Kidney (tissue), 14 donors: ENCODE measurements around the gene TSPAN13. TPM values are rescaled to one million over a fixed set of nuclear protein-coding genes. Genes with fewer than 3 reads are reported as not detected.

Source experiments
- DNase-seq, 5 donors: peaks; one replicate each; pipeline ENCODE4 v3.0.0-alpha.2; 2013 to 2020
- FAIRE-seq: peaks from 2 replicates; lab custom pipeline; 2012; peaks lifted over from hg19 to GRCh38; lab: Jason Lieb, UNC
- H3K27ac ChIP-seq, 2 donors: one replicate each; pipeline ENCODE4 v1.7.0; 2013; ENCODE audit warnings: low read depth in 2 of 2, low read length in 2 of 2, inconsistent platforms in 1 of 2
- H3K27me3 ChIP-seq: one replicate; pipeline ENCODE4 v1.7.1; 2013; ENCODE audit warnings: low read length, inconsistent platforms; ENCODE audit not compliant: control insufficient read depth, insufficient read depth
- H3K36me3 ChIP-seq, 3 donors: one replicate each; pipeline versions ENCODE4 v1.7.0 to v1.7.1; 2013; ENCODE audit warnings: low read length in 3 of 3, control low read depth in 1 of 3, inconsistent platforms in 1 of 3; ENCODE audit not compliant: insufficient read depth in 3 of 3, control insufficient read depth in 2 of 3
- H3K4me1 ChIP-seq, 3 donors: one replicate each; pipeline versions ENCODE4 v1.7.0 to v1.7.1; 2013; ENCODE audit warnings: low read length in 3 of 3, inconsistent platforms in 1 of 3, low read depth in 1 of 3; ENCODE audit not compliant: control insufficient read depth in 2 of 3, insufficient read depth in 2 of 3
- H3K4me3 ChIP-seq, 3 donors: one replicate each; pipeline versions ENCODE4 v1.7.0 to v1.8.1; 2013; ENCODE audit warnings: low read length in 3 of 3, control low read depth in 1 of 3, inconsistent platforms in 1 of 3
- H3K9ac ChIP-seq, 3 donors: one replicate each; pipeline versions ENCODE4 v1.7.0 to v1.7.1; 2013; ENCODE audit warnings: low read length in 3 of 3, control low read depth in 1 of 3, inconsistent platforms in 1 of 3
- H3K9me3 ChIP-seq, 3 donors: one replicate each; pipeline versions ENCODE4 v1.7.0 to v1.7.1; 2013; ENCODE audit warnings: low read length in 3 of 3, control low read depth in 1 of 3, inconsistent platforms in 1 of 3; ENCODE audit not compliant: control insufficient read depth in 2 of 3, insufficient read depth in 1 of 3
- intact Hi-C: fragments of 100-400 bp; cut with DNase I; formaldehyde crosslinking; loops from one replicate; pipeline ENCODE4 v1.11.1; 2022
- polyA plus RNA-seq: library from polyadenylated mRNA; stranded (reverse); fragments of 350-450 nt; fragmentation: Illumina TruSeq; extraction: RNeasy Lipid Tissue Mini Kit (QIAGEN cat#74804); gene quantifications from one replicate; pipeline ENCODE4 v1.2.3, GENCODE V29; 2014; ENCODE audit warnings: low read depth, low replicate concordance; ENCODE audit not compliant: insufficient read depth
- total RNA-seq: library from RNA; stranded (reverse); fragmentation: NEBNext Ultra II Directional; extraction: Animal tissue kit (Norgen Biotek cat#: 25700); gene quantifications from one replicate; pipeline ENCODE4 v1.2.1, GENCODE V29; 2021
- TF ChIP-seq, protein P1 (sequence below): IDR thresholded peaks from 3 replicates; pipeline ENCODE4 v1.5.1; 2012; ENCODE audit warnings: mild to moderate bottlenecking, moderate library complexity, borderline replicate concordance; ENCODE audit not compliant: insufficient read depth; ENCODE audit errors: extremely low read depth
- donor health status: control.
- donor health status: control.
- donor health status: control.
- donor health status: control.
- donor health status: control.
- donor health status: DM: yes; HTN: yes; CAD: no.
- donor health status: Normal renal cell carcinoma (clear cell type).

TSPAN13 gene
- total and polyA plus RNA-seq, 2 donors from 2014 or later = 10.2 to 23.8 TPM

DNA sequence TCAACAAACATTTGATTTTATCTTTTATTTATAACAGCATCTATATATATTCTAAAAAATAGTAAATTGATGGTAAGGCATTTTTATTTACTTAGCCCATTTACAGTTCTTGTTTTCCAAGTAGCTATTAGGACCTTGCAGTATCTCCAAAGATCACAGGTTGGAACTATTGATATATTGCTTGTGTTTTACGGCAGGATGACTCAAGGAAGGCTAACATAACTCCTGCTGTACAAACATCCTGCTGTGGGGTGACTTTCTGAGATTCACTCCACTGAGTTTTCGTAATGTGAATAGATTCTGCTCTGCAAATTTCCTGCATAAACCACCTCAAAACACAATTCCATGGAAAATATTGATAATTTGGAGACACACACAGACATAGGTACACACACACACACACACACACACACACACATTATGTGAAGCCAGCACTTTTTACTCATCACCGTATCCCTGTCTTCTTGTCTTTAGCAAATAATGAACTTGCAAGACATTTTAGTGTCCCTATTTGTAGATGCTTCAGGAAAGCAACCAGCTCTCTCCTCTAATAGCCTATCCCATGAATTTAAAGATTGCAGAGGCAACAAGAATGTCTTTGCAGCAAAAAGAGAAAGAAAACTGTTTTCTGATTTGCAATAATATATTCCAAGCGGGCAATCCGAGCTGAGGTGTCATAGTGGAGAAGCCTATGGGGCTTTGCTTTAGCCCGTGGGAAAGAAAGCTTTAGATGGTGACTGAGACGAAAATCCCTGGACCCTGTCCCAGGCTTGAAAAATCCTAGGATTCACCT is 50.5 kb downstream of the TSPAN13 start:
- Histone ChIP-seq H3K36me3 (no peaks in the 10 kb centered on the region), H3K4me3 (peak overlapping the region in 1 of 3 donors; percentile 28), H3K27me3 (no peaks in the 10 kb centered on the region), H3K4me1 (no peaks in the 10 kb centered on the region), H3K9me3 (no peaks in the 10 kb centered on the region), H3K9ac (no peak overlapping the region), H3K27ac (no peak overlapping the region)
- TF ChIP-seq, protein P1, sequence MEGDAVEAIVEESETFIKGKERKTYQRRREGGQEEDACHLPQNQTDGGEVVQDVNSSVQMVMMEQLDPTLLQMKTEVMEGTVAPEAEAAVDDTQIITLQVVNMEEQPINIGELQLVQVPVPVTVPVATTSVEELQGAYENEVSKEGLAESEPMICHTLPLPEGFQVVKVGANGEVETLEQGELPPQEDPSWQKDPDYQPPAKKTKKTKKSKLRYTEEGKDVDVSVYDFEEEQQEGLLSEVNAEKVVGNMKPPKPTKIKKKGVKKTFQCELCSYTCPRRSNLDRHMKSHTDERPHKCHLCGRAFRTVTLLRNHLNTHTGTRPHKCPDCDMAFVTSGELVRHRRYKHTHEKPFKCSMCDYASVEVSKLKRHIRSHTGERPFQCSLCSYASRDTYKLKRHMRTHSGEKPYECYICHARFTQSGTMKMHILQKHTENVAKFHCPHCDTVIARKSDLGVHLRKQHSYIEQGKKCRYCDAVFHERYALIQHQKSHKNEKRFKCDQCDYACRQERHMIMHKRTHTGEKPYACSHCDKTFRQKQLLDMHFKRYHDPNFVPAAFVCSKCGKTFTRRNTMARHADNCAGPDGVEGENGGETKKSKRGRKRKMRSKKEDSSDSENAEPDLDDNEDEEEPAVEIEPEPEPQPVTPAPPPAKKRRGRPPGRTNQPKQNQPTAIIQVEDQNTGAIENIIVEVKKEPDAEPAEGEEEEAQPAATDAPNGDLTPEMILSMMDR = no peak
- no peak for FAIRE-seq
- intact Hi-C loops = no loop called here
- DNase-seq = no peak

DNA sequence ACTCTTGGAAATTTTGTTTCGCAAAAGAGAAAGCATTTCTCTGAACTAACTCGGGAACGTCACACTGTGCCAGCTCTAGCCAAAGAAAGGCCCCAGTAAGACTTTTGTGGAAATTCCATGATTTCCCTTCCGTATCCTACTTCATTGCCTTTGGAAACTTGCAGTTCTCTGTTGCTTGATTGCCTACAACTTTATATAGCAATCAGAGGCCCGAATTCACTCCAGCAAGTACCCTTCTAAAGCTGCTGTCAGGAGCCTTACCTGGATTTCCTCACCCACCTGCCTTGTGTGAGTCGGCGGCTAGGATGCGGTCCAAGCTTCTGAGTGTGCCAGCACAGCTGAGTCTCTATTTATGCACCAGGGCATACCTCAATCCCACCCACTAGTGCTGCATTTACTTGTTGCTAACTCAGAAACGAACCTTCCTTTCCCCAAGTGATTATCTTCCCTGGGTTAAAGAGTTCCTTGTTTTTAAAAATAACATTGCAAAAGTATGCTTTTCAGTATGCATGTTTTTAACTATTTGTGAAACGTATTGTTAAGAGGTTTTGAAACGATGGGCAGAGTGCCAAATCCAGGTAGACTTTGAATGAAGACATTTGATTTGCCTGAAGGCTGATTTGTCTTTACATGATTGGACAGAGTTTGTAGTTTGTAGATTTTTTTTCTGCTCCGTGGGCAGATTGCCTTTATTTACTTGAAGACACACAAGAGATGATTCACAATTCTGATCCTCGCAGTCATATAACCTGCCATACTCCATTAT is 51.3 kb downstream of the TSPAN13 start, which contains the start of gene AGR2:
TSS of gene AGR2 (minus strand) at position 326 of the 766 bp plus-strand sequence. CDS start 3,203 bp downstream, outside the sequence.
- intact Hi-C loops = no loop called here
- H3K9me3 ChIP-seq = no peaks in the 10 kb centered on the region
- no peaks in the 10 kb centered on the region for H3K27me3 ChIP-seq
- H3K4me3 ChIP-seq = peak within 1 kb of the TSS in 1 of 3 donors; percentile 28
- DNase-seq = peak in 4 of 5 donors; percentile 12 to 75 (median 34)
- H3K4me1 ChIP-seq = no peaks in the 10 kb centered on the region
- no peak for FAIRE-seq
- no peak within 1 kb of the TSS for H3K9ac ChIP-seq
- no peaks in the 10 kb centered on the region for H3K36me3 ChIP-seq
- H3K27ac ChIP-seq = no peak within 1 kb of the TSS
- TF ChIP-seq, protein P1 = no peak

DNA sequence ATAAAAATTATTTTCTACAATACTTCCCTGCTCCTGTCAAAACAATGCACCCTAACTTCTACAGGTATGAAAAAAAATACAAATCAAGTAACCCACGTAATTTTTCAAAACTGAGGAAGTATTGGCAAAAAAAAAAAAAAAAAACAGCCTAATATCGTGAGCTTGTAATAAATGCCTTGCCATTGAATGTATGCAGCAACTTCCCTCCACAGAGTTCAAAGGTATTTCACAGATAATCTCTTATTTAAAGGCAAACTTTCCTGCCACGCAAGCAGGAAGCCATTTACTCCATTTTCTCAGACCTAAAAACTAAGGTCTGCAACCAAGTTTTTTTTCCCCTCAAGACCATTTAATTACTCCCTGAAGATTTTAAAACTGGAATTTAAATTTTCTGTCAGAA is 51.9 kb downstream of the TSPAN13 start:
- H3K9ac ChIP-seq = no peak overlapping the region
- no peaks in the 10 kb centered on the region for H3K27me3 ChIP-seq
- no peaks in the 10 kb centered on the region for H3K9me3 ChIP-seq
- DNase-seq = no peak
- no peak for FAIRE-seq
- TF ChIP-seq, protein P1 = no peak
- no peak overlapping the region for H3K4me3 ChIP-seq
- H3K27ac ChIP-seq = no peak overlapping the region
- intact Hi-C loops = no loop called here
- H3K4me1 ChIP-seq = no peaks in the 10 kb centered on the region
- no peaks in the 10 kb centered on the region for H3K36me3 ChIP-seq
